Skin of body (tissue), 2 donors: Measurements from ENCODE around the gene SLC22A31. TPM values are rescaled to one million over a fixed set of nuclear protein-coding genes. Genes with fewer than 3 reads are reported as not detected.
"Not testable (repeated sequence)": the region's sequence is repeated elsewhere in the genome, so short reads cannot be mapped to it uniquely, and the experiment has no call there.

ENCODE experiments used
- DNase-seq: peaks from one replicate; lab custom pipeline; 2025; lab: John Stamatoyannopoulos, UW
- total RNA-seq: library from RNA; depleted of rRNA; stranded (reverse); fragments of >200 nt; gene quantifications from one replicate; pipeline ENCODE4 v1.2.3, GENCODE V29; 2014

SLC22A31 gene
- total RNA-seq, 1 donor from 2014 or later = 2.6 TPM

DNA sequence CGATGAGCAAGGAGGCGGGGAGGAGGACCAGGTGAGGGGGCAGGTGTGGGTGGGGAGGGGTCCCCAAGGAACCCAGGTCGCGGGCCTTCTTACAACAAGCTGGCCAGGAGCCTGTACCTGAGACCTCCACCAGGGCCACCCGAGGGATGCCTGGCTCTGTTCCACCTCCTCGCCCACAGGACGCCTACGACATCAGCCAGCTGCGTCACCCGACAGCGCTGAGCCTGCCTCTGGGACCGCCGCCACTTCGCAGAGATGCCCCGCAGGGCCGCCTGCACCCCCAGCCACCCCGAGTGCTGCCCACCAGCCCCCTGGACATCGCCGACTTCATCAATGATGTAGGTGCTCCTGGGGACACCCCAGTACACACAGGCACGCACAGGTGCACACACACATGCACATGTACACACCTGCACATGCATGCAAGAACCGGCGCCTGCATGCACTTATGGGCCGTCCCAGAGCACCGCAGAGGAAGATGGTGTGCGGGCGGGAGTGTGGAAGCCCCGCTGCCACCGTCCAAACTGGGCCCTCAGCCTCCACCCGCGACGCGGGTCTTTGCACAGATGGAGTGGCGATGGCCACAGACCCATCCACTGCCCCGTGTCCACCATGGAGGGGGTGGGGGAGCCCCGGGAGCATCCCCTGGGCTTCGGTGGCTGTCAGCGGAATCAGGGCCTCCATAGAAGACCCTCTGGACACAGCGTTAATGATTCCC is 6.6 kb downstream of the SLC22A31 start:
- DNase-seq = no peak

DNA sequence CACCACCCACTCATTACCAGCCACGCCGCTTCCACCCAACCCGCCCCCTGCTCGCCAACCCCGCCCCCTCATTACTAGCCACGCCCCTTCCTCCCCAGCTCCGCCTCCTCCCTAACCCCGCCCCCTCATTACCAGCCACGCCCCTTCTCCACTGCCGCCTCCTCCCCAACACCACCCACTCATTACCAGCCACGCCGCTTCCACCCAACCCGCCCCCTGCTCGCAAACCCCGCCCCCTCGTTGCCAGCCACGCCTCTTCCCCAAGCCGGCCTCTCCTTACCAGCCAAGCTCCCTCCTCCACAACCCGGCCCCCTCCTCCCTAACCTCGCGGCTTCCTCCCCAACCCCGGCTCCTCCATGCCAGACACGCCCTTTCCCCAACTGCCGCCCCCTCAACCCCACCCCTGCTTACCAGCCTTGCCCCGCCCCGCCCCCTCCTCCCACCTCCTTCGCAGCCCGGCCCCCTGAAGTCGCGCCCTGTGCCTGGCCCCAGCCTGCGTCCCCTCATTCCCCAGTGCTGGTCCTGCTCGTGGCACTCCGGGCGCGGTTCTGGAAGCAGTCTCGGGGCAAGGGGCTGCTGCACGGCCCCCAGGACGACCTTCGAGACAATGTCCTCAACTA is 7.3 kb downstream of the SLC22A31 start:
- DNase-seq = no peak

DNA sequence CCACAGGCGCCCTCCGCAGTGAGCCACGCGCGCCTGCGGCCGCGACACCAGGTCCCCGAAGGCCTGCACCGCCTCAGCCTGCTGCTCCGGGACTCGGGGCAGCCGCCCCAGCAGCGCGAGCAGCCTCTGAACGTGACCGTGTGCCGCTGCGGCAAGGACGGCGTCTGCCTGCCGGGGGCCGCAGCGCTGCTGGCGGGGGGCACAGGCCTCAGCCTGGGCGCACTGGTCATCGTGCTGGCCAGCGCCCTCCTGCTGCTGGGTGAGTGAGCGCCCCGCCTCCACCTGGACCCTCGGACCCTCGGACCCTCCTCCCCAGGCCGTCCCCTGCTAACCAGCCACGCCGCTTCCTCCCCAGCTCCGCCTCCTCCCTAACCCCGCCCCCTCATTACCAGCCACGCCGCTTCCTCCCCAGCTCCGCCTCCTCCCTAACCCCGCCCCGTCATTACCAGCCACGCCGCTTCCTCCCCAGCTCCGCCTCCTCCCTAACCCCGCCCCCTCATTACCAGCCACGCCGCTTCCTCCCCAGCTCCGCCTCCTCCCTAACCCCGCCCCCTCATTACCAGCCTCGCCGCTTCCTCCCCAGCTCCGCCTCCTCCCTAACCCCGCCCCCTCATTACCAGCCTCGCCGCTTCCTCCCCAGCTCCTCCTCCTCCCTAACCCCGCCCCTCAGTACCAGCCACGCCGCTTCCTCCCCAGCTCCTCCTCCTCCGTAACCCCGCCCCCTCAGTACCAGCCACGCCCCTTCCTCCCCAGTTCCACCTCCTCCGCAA is 8.0 kb downstream of the SLC22A31 start:
- peak; percentile 50 for DNase-seq

DNA sequence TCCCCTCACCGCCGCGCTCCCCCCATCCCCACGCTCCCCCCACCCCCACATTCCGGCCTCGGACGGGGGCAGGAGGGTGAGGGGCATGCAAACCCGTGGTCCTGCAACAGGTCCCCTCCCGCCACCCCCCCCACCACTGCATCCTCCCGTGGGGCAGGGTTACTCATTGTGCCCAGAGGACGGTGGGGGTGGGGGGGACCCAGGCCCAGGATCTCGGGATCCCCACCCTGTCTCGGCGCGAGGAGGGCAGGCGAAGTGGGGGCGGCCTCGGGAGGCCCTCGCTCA is 8.5 kb downstream of the SLC22A31 start:
- no peak for DNase-seq

DNA sequence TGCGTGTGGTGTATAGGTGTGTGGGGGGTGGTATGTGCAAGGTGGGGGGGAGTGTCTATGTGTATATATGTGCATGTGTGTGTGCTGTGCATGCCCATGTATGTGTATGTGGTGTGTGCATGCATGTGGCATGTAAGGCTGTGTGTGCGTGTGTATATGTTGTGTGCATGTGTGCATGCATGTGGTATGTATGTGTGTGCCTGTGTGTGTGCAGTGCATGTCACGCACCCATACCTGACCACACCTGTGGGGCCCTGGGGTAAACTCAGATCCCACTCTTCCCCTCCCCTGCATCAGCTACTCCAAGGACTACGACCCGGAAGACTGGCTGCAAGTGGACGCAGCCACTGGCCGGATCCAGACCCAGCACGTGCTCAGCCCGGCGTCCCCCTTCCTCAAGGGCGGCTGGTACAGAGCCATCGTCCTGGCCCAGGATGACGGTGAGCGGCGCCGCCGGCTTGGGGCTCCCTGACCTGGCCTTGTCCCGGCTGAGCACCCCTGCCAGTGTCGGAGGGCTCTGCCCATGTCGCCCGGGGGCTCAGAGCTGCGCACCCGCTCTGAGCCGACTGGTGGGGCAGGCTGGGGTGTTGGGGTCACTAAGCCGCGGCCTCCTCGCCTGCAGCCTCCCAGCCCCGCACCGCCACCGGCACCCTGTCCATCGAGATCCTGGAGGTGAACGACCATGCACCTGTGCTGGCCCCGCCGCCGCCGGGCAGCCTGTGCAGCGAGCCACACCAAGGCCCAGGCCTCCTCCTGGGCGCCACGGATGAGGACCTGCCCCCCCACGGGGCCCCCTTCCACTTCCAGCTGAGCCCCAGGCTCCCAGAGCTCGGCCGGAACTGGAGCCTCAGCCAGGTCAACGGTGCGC is 9.1 kb downstream of the SLC22A31 start:
- no peak for DNase-seq

DNA sequence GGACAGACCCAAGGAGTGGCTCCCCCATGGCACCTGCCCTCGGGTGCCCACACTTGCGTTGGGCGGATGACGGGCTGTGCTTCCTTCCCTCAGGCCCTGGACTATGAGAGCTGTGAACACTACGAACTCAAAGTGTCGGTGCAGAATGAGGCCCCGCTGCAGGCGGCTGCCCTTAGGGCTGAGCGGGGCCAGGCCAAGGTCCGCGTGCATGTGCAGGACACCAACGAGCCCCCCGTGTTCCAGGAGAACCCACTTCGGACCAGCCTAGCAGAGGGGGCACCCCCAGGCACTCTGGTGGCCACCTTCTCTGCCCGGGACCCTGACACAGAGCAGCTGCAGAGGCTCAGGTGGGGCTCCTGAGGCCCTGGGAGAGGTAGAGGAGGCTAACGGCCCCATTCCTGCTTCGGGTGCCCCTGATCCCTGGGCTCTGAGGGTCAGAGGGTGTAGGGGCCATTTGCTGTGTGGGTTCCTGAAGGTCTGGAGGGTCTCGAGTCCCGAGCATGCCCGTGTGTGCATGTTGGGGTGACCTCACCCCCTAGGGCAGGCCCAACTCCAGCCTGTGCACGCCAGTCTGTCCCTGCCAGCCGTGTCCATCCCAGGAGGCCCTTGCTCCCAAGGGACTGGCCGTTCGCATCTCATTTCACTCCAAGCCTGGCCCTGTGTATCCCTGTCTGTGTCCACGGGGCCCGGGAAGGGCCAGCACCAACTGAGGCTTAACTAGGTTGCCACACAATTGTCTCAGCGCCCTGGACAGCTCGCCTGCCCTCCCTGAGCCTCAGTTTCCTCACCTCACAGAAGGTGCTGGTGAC is 10.0 kb downstream of the SLC22A31 start:
- no peak for DNase-seq

DNA sequence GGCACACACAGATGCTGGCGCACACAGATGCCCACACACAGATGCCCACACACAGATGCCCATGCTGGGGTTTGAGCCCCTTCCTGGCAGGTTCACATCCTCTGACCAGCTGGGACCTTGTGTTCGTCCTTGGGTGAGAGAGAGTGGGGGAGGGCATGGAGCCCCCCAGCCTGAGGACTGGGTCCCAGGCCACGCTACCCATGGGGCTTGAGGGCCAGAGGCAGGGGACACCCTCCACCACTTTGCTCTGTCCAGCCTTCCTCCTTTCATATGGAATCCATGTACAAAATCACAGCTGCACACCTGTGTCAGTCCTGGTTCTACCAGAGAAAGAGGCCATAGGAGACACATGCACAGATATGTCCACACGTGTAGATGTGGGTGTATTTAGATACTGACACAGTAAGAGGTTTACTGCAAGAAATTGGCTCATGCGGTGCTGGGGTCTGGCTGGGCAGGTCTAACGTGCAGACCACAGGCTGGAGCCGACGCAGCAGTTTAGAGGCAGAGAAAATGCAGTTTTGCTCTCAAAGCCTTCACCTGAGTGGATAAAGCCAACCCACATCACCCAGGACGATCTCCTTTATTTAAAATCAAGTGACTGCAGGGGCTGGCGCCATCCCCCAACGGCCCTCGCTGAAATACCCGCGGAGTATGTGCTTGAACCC is 10.8 kb downstream of the SLC22A31 start:
- no peak for DNase-seq

DNA sequence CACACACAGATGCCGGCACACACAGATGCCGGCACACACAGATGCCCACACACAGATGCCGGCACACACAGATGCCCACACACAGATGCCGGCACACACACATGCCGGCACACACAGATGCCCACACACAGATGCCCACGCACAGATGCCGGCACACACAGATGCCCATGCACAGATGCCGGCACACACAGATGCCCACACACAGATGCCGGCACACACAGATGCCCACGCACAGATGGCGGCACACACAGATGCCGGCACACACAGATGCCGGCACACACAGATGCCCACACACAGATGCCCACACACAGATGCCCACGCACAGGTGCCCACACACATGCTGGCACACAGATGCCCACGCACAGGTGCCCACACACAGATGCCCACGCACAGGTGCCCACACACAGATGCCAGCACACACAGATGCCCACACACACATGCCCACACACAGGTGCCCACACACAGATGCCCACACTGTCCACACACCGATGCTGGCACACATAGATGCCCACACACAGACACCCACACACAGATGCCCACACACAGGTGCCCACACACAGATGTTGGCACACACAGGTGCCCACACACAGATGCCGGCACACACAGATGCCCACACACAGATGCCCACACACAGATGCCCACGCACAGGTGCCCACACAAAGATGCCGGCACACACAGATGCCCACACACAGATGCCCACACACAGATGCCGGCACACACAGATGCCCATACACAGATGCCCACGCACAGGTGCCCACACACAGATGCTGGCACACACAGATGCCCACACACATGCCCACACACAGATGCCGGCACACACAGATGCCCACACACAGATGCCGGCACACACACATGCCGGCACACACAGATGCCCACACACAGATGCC is 11.6 kb downstream of the SLC22A31 start:
- not testable (repeated sequence) for DNase-seq

DNA sequence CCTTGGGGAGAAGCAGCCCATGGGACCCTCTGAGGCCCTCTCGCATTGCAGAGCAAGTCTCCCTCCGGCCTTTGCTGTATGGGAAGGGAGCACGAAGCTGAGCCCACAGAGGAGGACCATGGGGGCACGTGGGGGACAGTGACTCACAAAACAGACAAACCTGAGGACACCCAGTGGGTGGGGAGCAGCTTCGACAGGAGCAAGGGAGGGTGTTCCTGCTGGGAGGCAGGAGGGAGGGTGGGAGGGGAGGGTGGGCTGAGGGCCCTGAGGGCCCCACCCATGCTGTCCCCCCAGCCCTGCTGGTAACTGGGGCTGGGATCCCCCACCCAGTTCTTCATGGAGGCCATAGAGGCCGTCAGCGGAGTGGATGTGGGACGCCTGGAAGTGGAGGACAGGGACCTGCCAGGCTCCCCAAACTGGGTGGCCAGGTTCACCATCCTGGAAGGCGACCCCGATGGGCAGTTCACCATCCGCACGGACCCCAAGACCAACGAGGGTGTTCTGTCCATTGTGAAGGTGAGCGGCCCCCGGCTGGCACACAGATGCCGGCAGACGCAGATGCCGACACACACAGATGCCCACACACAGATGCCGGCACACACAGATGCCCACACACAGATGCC is 12.5 kb downstream of the SLC22A31 start:
- no peak for DNase-seq

DNA sequence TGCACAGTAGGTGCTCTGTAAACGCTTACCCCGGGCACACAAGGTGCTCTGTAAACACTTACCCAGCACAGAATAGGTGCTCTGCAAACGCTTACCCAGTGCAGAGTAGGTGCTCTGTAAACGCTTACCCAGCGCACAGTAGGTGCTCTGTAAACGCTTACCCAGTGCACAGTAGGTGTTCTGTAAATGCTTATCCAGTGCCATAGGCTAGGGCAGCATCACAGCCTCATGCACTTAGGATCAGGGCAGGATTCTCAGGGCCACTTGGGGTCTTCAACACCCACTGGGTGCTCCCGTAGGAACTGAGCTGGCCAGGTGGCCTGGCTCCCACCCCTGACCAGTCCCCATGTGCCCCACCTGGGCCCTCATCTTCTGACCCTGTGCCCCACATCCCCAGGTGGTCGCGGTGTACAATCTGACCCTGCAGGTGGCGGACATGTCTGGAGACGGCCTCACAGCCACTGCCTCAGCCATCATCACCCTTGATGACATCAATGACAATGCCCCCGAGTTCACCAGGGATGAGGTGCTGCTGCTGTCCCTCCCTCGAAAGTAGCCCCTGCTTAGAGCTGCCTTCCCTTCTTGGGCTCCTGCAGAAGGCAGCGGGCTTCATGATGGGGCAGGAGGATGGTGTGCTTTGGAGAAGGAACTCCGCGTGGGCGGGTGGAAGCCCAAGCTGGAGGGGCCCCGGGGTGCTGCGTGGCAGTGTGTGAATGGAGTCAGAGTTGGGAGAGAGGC is 13.1 kb downstream of the SLC22A31 start:
- DNase-seq = no peak

DNA sequence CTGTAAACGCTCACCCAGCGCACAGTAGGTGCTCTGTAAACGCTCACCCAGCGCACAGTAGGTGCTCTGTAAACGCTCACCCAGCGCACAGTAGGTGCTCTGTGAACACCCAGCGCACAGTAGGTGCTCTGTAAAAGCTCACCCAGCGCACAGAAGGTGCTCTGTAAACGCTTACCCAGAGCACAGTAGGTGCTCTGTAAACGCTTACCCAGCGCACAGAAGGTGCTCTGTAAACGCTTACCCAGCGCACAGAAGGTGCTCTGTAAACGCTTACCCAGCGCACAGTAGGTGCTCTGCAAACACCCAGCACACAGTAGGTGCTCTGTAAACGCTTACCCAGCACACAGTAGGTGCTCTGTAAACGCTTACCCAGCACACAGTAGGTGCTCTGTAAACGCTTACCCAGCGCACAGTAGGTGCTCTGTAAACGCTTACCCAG is 13.7 kb downstream of the SLC22A31 start:
- not testable (repeated sequence) for DNase-seq

DNA sequence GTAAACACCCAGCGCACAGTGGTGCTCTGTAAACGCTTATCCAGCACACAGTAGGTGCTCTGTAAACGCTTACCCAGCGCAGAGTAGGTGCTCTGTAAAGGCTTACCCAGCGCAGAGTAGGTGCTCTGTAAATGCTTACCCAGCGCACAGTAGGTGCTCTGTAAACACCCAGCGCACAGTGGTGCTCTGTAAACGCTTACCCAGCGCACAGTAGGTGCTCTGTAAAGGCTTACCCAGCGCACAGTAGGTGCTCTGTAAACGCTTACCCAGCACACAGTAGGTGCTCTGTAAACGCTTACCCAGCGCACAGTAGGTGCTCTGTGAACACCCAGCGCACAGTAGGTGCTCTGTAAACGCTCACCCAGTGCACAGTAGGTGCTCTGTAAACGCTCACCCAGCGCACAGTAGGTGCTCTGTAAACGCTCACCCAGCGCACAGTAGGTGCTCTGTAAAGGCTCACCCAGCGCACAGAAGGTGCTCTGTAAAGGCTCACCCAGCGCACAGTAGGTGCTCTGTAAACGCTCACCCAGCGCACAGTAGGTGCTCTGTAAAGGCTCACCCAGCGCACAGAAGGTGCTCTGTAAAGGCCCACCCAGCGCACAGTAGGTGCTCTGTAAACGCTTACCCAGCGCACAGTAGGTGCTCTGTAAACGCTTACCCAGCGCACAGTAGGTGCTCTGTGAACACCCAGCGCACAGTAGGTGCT is 14.3 kb downstream of the SLC22A31 start:
- DNase-seq = not testable (repeated sequence)

DNA sequence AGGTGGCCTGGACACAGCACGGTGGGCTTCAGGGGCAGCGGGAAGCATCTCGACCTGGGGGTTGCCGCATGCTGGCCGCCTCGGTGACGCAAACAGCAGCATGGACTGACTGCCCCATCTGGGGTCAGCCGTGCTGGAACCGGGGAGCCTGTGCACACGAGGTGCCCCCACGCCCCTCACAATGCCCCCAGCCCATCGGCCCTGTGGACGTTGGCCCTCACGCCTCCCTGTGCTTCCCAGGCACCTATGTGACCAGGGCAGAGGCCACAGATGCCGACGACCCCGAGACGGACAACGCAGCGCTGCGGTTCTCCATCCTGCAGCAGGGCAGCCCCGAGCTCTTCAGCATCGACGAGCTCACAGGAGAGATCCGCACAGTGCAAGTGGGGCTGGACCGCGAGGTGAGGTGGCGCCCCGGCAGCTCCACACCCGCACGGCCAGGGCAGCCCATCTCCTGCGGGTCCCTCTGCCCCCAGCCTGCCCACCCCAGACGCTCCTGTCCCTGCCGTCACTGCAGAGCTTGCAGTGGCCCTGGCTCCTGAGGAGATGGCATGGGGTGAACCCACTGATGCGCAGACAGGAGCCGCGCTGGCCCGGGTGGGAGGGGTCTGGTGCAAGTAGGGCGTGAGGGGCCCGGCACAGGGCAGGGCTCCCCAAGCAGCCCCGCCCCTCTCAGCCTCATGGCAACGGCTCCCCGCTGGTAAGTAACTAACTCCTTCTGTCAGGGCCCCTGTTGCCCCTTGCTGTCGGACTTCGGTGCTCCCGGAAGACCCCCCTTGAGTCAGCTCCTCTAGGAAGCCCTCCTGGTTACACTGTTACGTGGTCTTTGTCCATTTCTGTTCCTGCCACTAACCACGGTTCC is 15.2 kb downstream of the SLC22A31 start:
- DNase-seq = no peak

DNA sequence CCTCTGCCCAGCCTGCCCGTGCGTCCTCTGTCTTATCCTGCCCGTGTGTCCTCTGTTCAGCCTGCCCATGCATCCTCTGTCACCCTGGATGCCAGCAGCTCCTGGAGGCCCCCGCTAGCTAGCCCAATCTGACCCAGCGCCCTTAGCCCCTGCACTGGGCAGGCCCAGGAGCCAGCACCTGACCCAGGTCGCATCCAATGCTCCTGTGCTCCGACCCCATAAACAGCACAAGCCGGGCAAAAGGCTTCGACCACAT is 15.7 kb downstream of the SLC22A31 start:
- no peak for DNase-seq

DNA sequence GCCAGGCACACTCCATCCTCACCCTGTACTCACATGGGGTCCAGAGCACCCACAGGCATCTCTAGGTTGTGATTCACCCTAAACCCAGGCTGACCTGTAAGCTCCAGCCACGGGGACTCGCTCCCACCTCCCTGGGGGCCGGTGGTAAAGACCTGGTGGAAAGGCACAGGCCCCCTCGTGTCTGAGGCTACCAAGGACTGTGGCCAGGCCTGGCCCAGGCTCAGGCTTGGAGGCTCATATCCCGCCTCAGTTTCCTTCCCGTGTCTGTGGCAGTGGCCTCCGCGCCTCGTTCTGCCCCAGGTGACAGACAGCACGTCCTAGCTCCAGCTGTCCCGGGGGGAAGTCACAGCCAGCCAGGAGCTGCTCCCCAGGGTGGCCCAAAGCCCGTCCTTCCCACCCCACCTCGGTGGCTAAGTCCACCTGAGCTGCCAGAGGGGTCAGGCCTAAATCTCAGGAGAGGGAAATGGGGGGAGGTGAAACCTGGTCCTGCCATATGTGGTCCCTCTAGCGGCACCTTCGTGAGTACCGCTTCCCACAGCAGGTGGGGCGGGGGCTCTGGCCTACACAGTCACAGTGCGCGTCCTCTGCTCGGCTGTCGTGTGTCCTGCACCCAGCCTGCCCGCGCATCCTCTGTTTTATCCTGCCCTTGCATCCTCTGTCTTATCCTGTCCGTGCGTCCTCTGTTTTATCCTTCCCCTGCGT is 16.2 kb downstream of the SLC22A31 start:
- no peak for DNase-seq

DNA sequence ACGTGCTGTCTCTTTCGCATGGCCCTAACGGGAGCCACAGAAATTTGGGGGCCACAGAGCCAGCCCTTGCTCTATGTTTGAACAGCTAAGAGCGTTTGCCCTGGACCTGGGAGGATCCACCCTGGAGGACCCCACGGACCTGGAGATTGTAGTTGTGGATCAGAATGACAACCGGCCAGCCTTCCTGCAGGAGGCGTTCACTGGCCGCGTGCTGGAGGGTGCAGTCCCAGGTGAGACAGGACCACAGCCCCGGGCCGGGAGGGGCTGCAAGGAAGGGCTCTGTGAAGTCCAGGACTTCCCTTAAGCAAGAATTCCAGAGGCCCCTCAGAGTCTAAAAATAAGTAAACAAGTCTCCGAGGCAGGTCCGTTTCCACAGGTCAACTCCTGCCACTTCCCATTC is 16.9 kb downstream of the SLC22A31 start:
- no peak for DNase-seq
